ENCODE data around the gene ZBTB38. TPM values are rescaled to one million over a fixed set of nuclear protein-coding genes. Genes with fewer than 3 reads are reported as not detected.

Gene ZBTB38
- total RNA-seq, 1 experiment from 2014 or later, result 17.0 TPM

DNA sequence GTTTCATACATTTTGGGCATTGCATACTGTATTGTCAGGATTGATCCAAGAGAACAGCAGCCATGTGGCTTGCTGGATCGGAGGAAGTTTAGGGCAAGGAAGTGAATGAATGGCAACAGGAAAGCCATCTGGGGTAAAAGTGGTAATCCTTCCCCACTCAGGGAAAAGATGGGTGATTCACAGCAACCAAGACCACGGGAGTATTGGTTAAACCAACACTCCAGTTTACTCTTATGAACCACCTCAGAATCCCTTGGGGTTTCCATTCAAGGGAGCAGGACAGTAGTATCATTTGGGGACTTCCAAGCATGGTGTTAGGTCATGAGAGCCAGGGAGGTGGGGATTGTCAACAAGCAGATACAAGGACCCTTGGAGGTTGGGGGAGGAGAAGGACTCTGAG is 25.2 kb upstream of the ZBTB38 start:
- intact Hi-C loops (cut with micrococcal nuclease), result no loop called here

GRCh38 chr3:141343865-141344271 is 24.4 kb upstream of the ZBTB38 start:
- Histone ChIP-seq H3K4me1 (ENCODE audit: insufficient read depth, low read length) (no peaks in the 10 kb centered on the region), H3K36me3 (ENCODE audit: low read depth, low read length) (no peaks in the 10 kb centered on the region), H3K9ac (ENCODE audit: low read length) (no peak overlapping the region), H3F3A (ENCODE audit: low read length, unreplicated experiment) (no peaks in the 10 kb centered on the region), H3K9me2 (replicated peaks; ENCODE audit: low read length) (no peaks in the 10 kb centered on the region), H3K27ac (ENCODE audit: low read length) (no peak overlapping the region), H3K27me3 (ENCODE audit: low read length) (no peaks in the 10 kb centered on the region), H3K9me3 (ENCODE audit: low read length) (no peaks in the 10 kb centered on the region), H3K4me3 (ENCODE audit: low read length) (no peak overlapping the region), H3K4me2 (ENCODE audit: low read length) (no peak overlapping the region), H3K79me2 (ENCODE audit: low read length) (no peaks in the 10 kb centered on the region), H4K20me1 (ENCODE audit: low read length) (no peaks in the 10 kb centered on the region), H2AFZ (ENCODE audit: low read length) (no peak overlapping the region)
- DNase-seq (no peak), ATAC-seq (no peak)
- TF ChIP-seq EZH2 (IDR thresholded peaks at IDR 0.05; ENCODE audit: low read length, unreplicated experiment), result no peak
- TF ChIP-seq EZH2phosphoT487 (IDR thresholded peaks at IDR 0.05; ENCODE audit: borderline replicate concordance, low read length), result no peak
- TF ChIP-seq, protein P1, sequence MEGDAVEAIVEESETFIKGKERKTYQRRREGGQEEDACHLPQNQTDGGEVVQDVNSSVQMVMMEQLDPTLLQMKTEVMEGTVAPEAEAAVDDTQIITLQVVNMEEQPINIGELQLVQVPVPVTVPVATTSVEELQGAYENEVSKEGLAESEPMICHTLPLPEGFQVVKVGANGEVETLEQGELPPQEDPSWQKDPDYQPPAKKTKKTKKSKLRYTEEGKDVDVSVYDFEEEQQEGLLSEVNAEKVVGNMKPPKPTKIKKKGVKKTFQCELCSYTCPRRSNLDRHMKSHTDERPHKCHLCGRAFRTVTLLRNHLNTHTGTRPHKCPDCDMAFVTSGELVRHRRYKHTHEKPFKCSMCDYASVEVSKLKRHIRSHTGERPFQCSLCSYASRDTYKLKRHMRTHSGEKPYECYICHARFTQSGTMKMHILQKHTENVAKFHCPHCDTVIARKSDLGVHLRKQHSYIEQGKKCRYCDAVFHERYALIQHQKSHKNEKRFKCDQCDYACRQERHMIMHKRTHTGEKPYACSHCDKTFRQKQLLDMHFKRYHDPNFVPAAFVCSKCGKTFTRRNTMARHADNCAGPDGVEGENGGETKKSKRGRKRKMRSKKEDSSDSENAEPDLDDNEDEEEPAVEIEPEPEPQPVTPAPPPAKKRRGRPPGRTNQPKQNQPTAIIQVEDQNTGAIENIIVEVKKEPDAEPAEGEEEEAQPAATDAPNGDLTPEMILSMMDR (conservative IDR thresholded peaks at IDR 0.05; ENCODE audit: low read depth, low read length), result no peak
- ChIA-PET CTCF (no interaction called here), POLR2A (ENCODE audit: unreplicated experiment) (no interaction called here)
- intact Hi-C loops (cut with micrococcal nuclease), result no loop called here
- BruUV-seq (replicated peaks), result no TSS peak

More for the DNA sequence above, 25.2 kb upstream of the ZBTB38 start:
- Histone ChIP-seq H3F3A (ENCODE audit: low read length, unreplicated experiment) (no peaks in the 10 kb centered on the region), H3K4me3 (ENCODE audit: low read length) (no peak overlapping the region), H3K9me3 (ENCODE audit: low read length) (no peaks in the 10 kb centered on the region), H3K9ac (ENCODE audit: low read length) (no peak overlapping the region), H3K36me3 (ENCODE audit: low read depth, low read length) (no peaks in the 10 kb centered on the region), H3K4me1 (ENCODE audit: insufficient read depth, low read length) (peaks cover under 1% of the 10 kb centered on the region; the same call in 1 of the 2 replicates), H3K9me2 (replicated peaks; ENCODE audit: low read length) (no peaks in the 10 kb centered on the region), H3K4me2 (ENCODE audit: low read length) (no peak overlapping the region), H3K27ac (ENCODE audit: low read length) (no peak overlapping the region), H3K79me2 (ENCODE audit: low read length) (no peaks in the 10 kb centered on the region), H3K27me3 (ENCODE audit: low read length) (no peaks in the 10 kb centered on the region), H2AFZ (ENCODE audit: low read length) (no peak overlapping the region), H4K20me1 (ENCODE audit: low read length) (no peaks in the 10 kb centered on the region)
- no TSS peak for BruUV-seq (replicated peaks)
- TF ChIP-seq, protein P1 (conservative IDR thresholded peaks at IDR 0.05; ENCODE audit: low read depth, low read length), result no peak
- TF ChIP-seq EZH2phosphoT487 (IDR thresholded peaks at IDR 0.05; ENCODE audit: borderline replicate concordance, low read length), result no peak
- no peak for TF ChIP-seq EZH2 (IDR thresholded peaks at IDR 0.05; ENCODE audit: low read length, unreplicated experiment)
- ChIA-PET POLR2A (ENCODE audit: unreplicated experiment) (no interaction called here), CTCF (no interaction called here)
- DNase-seq (no peak), ATAC-seq (no peak)

DNA sequence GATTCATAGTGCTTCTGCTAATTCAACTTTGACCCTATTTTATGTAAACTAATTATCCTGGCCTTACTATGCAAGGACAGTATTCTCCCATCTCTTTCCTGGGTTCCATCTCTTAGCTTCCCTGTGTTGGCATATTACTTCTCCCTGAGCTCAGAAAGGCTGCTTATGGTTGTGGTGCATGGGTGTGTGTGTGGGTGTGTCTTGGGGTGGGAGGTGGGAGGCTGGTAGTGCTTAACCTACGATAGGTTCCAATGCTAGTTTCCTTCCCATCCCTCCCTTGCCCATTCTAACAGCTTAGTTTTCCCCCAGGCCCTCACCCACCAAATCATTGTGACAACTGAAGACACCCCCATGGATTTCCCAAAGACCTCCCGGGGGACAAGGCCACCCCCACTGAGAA is 22.8 kb upstream of the ZBTB38 start:
- no peak overlapping the region for H3K4me2 ChIP-seq (ENCODE audit: low read length)
- H3K79me2 ChIP-seq (ENCODE audit: low read length), result no peaks in the 10 kb centered on the region
- ChIA-PET CTCF (interaction anchor here (0.5 kb wide), 1 partner anchor 41 kb away, joined by 3 read pairs; no protein-coding TSS in a partner anchor), POLR2A (ENCODE audit: unreplicated experiment) (no interaction called here)
- no peak overlapping the region for H3K4me3 ChIP-seq (ENCODE audit: low read length)
- no peak overlapping the region for H2AFZ ChIP-seq (ENCODE audit: low read length)
- no peaks in the 10 kb centered on the region for H3K27me3 ChIP-seq (ENCODE audit: low read length)
- no peaks in the 10 kb centered on the region for H4K20me1 ChIP-seq (ENCODE audit: low read length)
- no peaks in the 10 kb centered on the region for H3K9me2 ChIP-seq (replicated peaks; ENCODE audit: low read length)
- DNase-seq (no peak), ATAC-seq (no peak)
- no TSS peak for BruUV-seq (replicated peaks)
- no peak overlapping the region for H3K9ac ChIP-seq (ENCODE audit: low read length)
- H3F3A ChIP-seq (ENCODE audit: low read length, unreplicated experiment), result no peaks in the 10 kb centered on the region
- intact Hi-C loops (cut with micrococcal nuclease), result no loop called here
- H3K4me1 ChIP-seq (ENCODE audit: insufficient read depth, low read length), result no peaks in the 10 kb centered on the region
- H3K9me3 ChIP-seq (ENCODE audit: low read length), result no peaks in the 10 kb centered on the region
- TF ChIP-seq, protein P1 (conservative IDR thresholded peaks at IDR 0.05; ENCODE audit: low read depth, low read length), result no peak
- TF ChIP-seq EZH2phosphoT487 (IDR thresholded peaks at IDR 0.05; ENCODE audit: borderline replicate concordance, low read length) (no peak), EZH2 (IDR thresholded peaks at IDR 0.05; ENCODE audit: low read length, unreplicated experiment) (no peak)
- no peaks in the 10 kb centered on the region for H3K36me3 ChIP-seq (ENCODE audit: low read depth, low read length)
- H3K27ac ChIP-seq (ENCODE audit: low read length), result no peak overlapping the region
